ENCODE results near the gene FGF23. TPM values are rescaled to one million over a fixed set of nuclear protein-coding genes. Genes with fewer than 3 reads are reported as not detected.
"Not testable (repeated sequence)": the region's sequence is repeated elsewhere in the genome, so short reads cannot be mapped to it uniquely, and the experiment has no call there.

The FGF23 gene
- total RNA-seq, 3 donors from 2014 or later (not counting 1 experiment from before 2014, with no cell fraction given): not detected

DNA sequence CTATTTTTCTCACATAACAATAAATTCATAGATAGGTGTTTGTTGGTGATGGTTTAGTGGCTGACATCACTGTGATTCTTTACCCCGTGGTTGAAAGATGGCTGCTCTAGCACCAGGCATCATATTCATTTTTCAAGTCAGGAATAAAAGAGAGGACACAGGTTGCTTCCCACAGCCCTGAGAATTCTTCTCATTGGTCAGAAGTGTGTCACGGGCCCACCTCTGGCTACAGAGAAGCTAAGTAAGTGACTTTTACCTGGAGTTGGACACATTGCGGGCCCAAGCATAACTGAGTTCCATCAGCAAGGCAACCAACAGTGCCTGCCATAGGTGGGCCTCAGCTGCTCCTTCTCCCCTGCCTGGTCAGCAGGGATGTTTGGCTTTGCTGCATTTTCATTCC is 27.6 kb upstream of the FGF23 start:
- Histone ChIP-seq H3K27me3 (ENCODE audit: control insufficient read depth, insufficient read depth, low read length) (no peaks in the 10 kb centered on the region), H3K4me3 (ENCODE audit: low read length) (no peak overlapping the region), H3K9me3 (ENCODE audit: control insufficient read depth, insufficient read depth, low read length) (no peaks in the 10 kb centered on the region), H3K4me1 (ENCODE audit: control insufficient read depth, insufficient read depth, low read length) (no peaks in the 10 kb centered on the region), H3K36me3 (ENCODE audit: control insufficient read depth, insufficient read depth, low read length) (no peaks in the 10 kb centered on the region), H3K27ac (ENCODE audit: low read length) (no peak overlapping the region)
- Mint-ChIP-seq H3K27ac (no peak overlapping the region), H3K4me3 (no peak overlapping the region), H3K36me3 (no peaks in the 10 kb centered on the region), H3K4me1 (no peaks in the 10 kb centered on the region), H3K27me3 (ENCODE audit: low read depth in 2 of 2) (peaks cover 5 to 7% of the 10 kb centered on the region in 2 donors), H3K9me3 (no peaks in the 10 kb centered on the region)
- no peak for TF ChIP-seq CTCF (IDR thresholded peaks at IDR 0.05)
- intact Hi-C loops (cut with micrococcal nuclease): no loop called here
- DNase-seq (no peak), ATAC-seq (no peak)
- 89% methylated on average over 3 of the region's 3 CpGs for WGBS (ENCODE audit: insufficient coverage)

DNA sequence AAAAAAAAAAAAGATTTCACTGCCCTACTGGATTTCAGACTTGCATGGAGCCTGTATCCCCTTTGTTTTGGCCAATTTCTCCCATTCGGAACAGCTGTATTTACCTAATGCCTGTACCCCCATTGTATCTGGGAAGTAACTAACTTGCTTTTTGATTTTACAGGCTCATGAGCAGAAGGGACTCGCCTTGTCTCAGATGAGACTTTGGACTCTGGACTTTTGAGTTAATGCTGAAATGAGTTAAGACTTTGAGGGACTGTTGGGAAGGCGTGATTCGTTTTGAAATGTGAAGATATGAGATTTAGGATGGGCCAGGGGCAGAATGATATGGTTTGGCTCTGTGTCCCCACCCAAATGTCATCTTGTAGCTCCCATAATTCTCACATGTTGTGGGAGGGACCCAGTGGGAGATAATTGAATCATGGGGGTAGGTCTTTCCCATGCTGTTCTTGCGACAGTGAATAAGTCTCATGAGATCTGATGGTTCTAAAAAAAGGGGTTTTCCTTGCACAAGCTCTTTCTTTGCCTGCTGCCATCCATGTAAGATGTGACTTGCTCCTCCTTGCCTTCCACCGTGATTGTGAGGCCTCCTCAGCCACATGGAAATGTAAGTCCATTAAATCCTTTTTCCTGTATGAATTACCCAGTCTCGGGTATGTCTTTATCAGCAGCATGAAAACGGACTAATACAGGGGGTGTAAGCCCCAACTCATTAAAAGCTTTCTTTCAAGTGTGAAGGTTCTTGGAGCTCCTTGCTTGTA is 25.5 kb upstream of the FGF23 start:
- DNase-seq; H3K27ac Mint-ChIP-seq; H3K9me3 Mint-ChIP-seq; H3K9me3 ChIP-seq (ENCODE audit: control insufficient read depth, insufficient read depth, low read length); H3K27me3 ChIP-seq (ENCODE audit: control insufficient read depth, insufficient read depth, low read length); H3K27ac ChIP-seq (ENCODE audit: low read length); H3K4me1 ChIP-seq (ENCODE audit: control insufficient read depth, insufficient read depth, low read length); intact Hi-C loops (cut with micrococcal nuclease); ATAC-seq; H3K4me3 Mint-ChIP-seq; H3K4me1 Mint-ChIP-seq; H3K36me3 Mint-ChIP-seq; H3K4me3 ChIP-seq (ENCODE audit: low read length); H3K36me3 ChIP-seq (ENCODE audit: control insufficient read depth, insufficient read depth, low read length); H3K27me3 Mint-ChIP-seq (ENCODE audit: low read depth in 2 of 2): not testable (repeated sequence)
- WGBS (ENCODE audit: insufficient coverage): 88% methylated on average over 8 of the region's 8 CpGs

GRCh38 chr12:4402996-4403395 is 23.5 kb upstream of the FGF23 start:
- no peaks in the 10 kb centered on the region for H3K4me1 Mint-ChIP-seq
- Histone ChIP-seq H3K27me3 (ENCODE audit: control insufficient read depth, insufficient read depth, low read length) (no peaks in the 10 kb centered on the region), H3K9me3 (ENCODE audit: control insufficient read depth, insufficient read depth, low read length) (no peaks in the 10 kb centered on the region), H3K27ac (ENCODE audit: low read length) (no peak overlapping the region), H3K4me1 (ENCODE audit: control insufficient read depth, insufficient read depth, low read length) (no peaks in the 10 kb centered on the region), H3K36me3 (ENCODE audit: control insufficient read depth, insufficient read depth, low read length) (no peaks in the 10 kb centered on the region), H3K4me3 (ENCODE audit: low read length) (no peak overlapping the region)
- H3K27ac Mint-ChIP-seq: no peak overlapping the region
- no peaks in the 10 kb centered on the region for H3K9me3 Mint-ChIP-seq
- no peak for ATAC-seq
- H3K27me3 Mint-ChIP-seq (ENCODE audit: low read depth in 2 of 2): peaks cover 0 to 6% of the 10 kb centered on the region in 2 donors
- H3K36me3 Mint-ChIP-seq: no peaks in the 10 kb centered on the region
- H3K4me3 Mint-ChIP-seq: no peak overlapping the region
- 81% methylated on average over 3 of the region's 4 CpGs for WGBS (ENCODE audit: insufficient coverage)
- DNase-seq: no peak
- intact Hi-C loops (cut with micrococcal nuclease): no loop called here
- no peak for TF ChIP-seq CTCF (IDR thresholded peaks at IDR 0.05)

DNA sequence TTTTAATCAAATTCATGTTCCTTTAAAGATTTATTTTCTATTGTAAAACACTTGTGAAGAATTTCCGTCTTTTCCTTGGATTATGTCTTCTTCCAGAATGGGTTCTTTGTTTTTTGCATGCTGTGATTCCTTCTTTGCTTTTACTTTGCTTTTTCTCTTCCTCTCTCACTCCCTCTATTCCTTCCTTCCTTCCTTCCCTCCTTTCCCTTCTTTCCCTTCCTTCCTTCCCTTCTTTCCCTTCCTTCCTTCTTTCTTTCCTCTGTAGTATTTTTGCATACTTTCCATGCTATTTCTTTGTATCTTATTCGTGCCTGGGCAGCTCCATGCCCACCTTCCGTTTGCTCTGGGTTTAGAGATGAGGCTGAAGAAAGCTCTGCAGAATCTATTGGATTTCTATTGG is 21.6 kb upstream of the FGF23 start:
- no peaks in the 10 kb centered on the region for H3K4me1 Mint-ChIP-seq
- no peak for TF ChIP-seq CTCF (IDR thresholded peaks at IDR 0.05)
- DNase-seq (no peak), ATAC-seq (no peak)
- intact Hi-C loops (cut with micrococcal nuclease): no loop called here
- Histone ChIP-seq H3K27ac (ENCODE audit: low read length) (no peak overlapping the region), H3K27me3 (ENCODE audit: control insufficient read depth, insufficient read depth, low read length) (no peaks in the 10 kb centered on the region), H3K9me3 (ENCODE audit: control insufficient read depth, insufficient read depth, low read length) (no peaks in the 10 kb centered on the region), H3K36me3 (ENCODE audit: control insufficient read depth, insufficient read depth, low read length) (no peaks in the 10 kb centered on the region), H3K4me1 (ENCODE audit: control insufficient read depth, insufficient read depth, low read length) (no peaks in the 10 kb centered on the region), H3K4me3 (ENCODE audit: low read length) (no peak overlapping the region)
- H3K9me3 Mint-ChIP-seq: no peaks in the 10 kb centered on the region
- WGBS (ENCODE audit: insufficient coverage): 88% methylated on average over 2 of the region's 3 CpGs
- H3K27ac Mint-ChIP-seq: no peak overlapping the region
- peaks cover 6 to 10% of the 10 kb centered on the region in 2 donors for H3K27me3 Mint-ChIP-seq (ENCODE audit: low read depth in 2 of 2)
- H3K36me3 Mint-ChIP-seq: no peaks in the 10 kb centered on the region
- H3K4me3 Mint-ChIP-seq: no peak overlapping the region
